ENCODE measurements around the gene SPRY1.

Gene SPRY1

DNA sequence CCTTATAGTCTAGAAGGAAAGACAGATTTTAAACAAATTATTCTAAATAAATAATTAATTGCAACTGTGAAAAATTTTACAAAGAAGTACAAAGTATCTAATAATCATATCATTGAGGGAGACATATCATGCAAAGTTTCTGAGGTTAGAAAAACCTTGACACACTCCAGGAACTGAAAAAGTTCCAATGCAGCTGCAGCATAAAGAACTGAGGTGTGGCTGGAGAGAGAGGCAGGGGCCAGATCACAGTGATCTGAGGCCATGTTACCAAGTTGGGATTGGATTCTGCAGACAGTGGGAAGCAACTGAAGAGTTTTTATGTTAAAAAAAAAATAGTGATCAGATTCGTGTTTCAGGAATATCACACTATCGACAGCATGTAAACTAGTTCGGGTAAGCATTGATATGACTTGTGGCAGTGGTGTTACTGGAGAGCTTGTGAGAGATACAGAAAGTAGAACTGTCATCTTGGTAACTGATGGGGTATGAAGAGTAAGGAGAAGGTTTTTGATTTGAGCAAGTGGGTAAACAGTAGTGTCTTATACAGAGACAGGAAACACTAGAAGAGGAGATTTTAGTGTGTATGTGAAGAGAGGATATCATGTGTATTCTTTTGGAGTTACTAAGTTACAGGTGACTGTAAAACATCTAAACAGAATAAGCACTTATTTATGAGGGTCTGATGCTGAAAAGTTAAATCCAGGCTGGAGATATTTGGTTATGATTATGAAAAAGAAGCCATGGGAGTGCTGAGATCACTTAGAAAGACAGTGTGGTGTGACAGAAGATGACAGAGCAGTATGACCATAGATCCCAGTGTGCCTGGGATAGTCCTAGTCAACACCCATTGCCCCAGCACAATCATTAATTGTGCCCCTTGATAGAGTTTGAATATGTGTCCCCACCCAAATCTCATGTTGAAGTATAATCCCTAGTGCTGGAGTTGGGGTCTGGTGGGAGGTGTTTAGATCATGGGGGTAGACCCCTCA lies 15.6 kb upstream of the SPRY1 start:
- DNase-seq = no peak

DNA sequence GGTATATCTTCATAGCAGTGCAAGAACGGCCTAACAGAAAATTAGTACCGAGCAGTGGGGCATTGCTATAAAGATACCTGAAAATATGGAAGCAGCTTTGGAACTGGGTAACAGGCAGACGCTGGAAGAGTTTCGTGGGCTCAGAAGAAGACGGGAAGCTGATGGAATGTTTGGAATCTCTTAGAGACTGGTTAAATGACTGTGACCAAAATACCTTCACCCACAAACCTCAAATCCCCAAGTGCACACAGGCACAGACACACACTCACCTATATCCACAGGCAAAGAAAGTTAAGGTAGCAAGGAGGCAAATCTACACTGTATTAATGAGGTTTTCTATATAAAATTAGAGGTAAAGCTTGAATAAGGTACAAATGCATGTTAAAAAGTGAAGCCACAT lies 14.6 kb upstream of the SPRY1 start:
- no peak for DNase-seq

DNA sequence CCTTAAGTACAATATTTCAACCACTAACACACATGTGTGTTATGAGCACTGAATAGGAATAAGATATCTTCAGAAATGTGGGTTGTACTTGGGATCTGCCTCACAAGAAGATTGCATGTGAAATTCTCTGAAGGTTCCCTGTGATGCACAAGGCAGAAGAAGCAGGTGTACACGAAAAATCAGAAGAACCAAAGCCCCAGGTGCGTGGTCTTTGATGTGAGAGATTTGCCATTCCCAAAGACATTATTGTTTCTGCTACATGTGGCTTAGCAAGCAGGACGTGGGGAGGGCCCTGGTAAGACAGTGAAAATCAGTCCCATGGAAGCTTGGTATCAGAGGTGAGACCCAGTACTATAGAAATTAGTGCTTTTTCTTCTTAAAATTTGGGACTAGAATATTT lies 13.0 kb upstream of the SPRY1 start:
- DNase-seq = no peak

DNA sequence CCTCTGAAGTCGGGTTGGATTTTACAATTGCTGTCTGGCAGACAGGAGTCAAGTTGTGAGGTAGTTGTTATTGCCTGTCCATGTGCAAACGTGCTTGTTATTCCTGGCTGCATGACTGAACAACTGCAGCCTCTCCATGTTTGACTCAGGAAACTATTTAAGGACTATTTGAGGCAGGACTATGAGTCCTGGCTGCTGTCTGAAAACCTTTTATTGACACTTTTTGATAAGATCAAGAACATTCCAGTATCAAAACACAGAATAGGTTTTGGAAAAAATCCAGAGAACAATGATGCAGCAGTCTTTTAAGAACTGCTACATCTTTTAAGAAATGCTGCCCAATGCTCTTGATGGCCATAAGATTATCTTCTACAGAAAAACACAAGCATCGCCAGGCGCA lies 10.0 kb upstream of the SPRY1 start:
- no peak for DNase-seq

DNA sequence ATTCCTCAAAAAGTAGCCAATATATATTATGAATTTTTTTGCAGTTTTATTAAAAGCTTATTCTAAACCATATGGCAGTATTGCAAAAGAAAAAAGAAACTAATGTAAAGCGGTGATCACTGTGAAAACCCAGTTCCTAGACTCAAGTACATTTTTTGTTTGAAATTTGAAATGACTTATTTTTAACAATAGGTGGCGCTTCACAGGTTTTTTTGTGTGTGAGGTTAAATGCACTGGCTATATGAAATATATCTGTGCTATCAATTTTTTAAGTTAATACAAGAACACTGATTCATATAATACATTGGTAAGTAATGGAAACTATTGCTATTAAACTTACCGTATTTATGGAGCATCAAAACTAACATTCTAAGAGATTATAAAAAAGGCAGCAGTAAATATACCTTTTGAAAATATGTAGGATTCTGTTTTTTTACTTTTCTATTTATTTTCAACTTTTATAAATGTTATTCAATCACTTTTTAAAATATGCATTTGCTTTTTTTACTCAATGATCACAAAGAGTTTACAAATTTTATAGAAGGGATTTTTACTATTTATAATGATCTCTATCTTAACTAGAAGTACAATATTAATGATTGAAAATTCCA lies 5.6 kb upstream of the SPRY1 start:
- no peak for DNase-seq

DNA sequence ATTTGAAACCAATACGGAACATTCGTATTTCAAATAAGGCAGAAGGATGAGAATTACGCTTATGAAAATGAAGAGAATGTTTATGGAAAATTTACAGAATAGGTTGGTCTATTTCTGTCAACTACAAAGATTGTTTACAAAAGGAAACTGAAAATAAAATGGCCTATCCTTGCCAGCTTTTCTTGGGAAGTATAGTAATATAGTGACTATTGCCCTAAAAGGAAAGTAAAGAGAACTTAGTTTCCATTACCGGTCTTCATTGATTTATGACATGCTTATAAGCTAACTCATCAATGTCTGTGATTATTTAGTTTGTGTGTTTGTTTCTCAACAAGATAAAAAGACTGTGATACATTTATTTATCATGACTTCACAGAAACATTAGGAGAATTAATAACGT lies 2.9 kb upstream of the SPRY1 start:
- no peak for DNase-seq

DNA sequence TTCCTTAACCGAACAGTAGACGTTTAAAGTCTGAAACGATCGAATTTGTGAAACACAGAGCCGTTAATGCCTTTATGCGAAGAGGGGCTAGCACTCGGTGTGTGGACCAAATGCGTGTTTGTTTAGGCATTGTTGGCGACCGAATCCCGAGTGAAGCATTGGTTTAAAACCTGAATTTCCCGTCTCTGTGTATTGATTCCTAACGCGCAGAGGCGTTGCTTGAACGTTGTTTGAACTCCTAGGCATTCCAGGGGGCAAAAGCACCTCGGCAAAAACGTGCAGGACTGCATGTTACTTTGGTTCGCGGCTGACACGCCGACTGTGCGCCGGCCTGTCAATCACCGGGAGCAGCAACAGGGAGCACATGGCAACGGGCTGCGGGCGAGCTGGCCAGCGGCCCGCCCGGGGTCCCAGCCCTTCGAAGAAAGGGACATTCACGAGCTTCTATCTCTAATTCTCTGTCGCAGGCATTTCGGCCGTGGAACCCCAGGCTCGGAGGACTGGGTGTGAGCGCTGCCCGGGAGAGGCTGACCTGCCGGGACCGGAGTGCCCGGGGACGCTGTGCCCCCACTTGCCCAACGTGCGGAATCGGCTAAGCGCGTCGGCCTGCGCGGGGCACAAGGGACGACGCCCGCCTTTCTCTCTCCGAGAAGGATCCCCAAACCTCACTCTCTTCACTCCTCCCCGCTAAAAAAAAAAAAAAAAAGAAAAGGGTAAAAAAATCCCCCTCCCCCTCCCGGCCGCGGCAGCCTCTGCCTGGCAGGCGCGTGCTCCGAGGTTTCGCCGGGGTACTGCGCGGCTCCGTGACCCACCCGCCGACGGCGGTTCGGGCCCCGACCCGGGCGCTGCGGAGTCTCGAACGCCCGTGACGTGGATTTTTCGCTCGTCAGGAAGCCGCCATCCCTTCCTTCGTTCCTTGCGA lies 810 bp downstream of the SPRY1 start:
- DNase-seq = peak; percentile 36

DNA sequence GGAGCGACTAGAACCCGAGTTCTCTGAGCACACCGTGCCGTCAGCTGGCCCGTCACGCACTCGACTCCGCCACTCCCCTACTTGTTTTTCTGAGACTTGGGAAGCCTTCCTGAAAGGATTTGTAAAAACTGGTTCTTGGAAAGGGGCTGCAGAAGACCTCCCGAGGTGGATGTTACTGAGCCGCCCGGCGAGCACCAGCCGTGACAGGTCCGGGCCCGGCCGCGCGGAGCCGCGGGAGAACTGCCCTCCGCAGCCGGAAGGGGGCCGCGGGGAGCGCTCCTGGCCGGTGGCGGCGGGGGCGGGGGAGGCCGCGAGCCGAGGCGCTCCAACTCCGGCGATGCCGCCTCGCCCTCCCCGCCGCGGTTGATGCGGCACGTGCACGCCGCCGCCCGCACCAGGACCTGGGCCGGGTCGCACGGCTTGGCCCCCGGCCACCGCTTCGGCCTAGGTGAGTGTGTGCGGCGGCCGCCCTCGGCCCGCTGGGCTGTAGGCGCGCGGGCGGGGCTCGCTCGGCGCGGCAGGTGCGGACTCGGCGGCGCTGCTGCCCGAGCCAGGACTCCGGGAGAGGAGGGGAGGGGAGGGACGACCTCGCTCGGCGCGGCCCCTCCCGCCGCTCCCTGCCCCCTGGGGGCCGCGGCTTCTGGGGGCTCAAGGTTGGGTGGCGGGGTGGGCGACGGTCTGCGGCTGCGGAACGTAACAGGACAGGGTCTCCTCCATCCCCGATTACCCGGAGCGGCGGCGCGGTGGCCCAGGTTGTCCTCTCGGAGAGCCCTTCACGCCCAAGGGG lies 1.7 kb downstream of the SPRY1 start:
- DNase-seq = peak; percentile 23

DNA sequence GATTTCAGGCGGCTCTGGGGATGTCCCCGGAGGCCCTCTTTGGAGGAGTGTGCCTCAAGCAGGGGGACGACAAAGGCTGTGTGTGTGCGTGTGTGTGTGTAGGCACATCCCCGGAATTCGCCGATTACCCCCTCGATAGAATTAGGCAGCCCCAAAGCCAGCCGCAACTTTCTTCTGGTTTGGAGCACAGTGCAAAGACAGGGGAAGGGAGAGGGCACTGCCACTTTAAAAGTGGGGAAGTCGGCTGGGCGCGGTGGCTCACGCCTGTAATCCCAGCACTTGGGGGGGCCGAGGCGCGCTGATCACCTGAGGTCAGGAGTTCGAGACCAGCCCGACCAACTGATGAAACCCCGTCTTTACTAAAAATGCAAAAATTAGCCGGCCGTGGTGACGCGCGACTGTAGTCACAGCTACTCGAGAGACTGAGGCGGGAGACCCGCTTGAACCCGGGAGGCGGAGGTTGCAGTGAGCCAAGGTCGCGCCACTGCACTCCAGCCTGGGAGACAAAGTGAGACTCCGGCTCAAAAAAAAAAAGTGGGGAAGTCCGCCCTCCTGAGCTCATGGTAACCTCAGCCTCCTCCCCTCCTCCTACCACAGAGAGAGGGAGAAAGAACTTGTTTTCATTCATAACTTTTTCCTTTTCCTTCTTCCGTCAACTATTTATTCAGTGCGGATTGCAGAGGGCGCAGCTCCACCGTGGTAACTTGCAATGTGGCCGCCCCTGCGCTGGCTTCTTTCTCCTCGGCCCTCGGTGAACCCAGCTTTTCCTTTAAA lies 2.4 kb downstream of the SPRY1 start:
- DNase-seq = no peak

DNA sequence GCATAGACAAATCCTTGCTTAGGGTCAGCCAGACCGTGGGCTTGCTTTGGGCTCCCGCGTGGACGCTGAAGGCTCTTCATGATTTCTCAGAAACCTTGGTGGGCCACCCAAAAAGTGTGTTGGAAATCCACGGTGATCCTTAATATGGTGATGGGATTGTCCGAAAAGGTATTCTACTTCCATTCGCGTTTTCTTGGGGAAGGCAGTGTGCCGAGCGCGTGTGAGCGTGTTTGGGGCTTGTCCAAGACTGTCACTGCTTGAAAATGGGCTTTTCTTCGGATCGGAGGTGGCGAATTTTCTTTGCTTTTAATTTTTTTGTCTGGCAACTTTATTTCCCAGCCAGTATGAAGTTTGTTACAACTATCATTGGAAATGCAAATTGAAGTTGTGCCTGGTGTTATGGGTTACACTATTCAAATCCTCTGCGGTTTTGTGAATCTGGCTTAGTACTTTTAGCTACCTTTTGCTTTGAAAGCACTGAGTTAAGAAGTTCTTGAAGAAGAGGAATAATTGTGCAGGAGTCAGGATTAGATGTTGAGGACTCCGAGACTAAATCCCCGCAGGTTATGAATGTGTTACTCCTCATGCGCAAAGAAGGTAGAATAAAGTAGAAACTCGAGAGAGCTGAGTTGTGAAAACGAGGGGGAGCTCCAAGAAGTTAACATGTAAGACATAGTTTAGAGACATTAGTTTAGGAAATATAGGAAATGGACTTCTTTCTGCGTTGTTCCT lies 3.2 kb downstream of the SPRY1 start:
- no peak for DNase-seq

DNA sequence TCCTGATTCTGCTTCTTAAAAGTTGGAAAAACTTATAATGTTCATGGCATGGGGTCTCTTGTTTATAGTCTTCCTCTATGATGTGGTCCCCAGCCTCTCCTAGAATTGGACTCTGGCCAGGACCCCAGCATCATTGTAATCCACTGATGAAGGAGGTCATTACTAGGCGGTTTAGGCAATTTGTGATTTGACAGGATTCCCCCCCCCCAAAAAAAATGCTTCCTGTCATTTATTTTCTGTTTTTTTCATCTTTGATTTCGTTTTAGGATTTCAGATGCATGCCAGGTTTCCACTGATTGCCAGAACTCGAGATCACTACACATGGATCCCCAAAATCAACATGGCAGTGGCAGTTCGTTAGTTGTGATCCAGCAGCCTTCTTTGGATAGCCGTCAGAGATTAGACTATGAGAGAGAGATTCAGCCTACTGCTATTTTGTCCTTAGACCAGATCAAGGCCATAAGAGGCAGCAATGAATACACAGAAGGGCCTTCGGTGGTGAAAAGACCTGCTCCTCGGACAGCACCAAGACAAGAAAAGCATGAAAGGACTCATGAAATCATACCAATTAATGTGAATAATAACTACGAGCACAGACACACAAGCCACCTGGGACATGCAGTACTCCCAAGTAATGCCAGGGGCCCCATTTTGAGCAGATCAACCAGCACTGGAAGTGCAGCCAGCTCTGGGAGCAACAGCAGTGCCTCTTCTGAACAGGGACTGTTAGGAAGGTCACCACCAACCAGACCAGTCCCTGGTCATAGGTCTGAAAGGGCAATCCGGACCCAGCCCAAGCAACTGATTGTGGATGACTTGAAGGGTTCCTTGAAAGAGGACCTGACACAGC lies 4.9 kb downstream of the SPRY1 start:
- no peak for DNase-seq

DNA sequence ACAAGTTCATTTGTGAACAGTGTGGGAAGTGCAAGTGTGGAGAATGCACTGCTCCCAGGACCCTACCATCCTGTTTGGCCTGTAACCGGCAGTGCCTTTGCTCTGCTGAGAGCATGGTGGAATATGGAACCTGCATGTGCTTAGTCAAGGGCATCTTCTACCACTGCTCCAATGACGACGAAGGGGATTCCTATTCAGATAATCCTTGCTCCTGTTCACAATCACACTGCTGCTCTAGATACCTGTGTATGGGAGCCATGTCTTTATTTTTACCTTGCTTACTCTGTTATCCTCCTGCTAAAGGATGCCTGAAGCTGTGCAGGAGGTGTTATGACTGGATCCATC lies 5.5 kb downstream of the SPRY1 start:
- DNase-seq = no peak

DNA sequence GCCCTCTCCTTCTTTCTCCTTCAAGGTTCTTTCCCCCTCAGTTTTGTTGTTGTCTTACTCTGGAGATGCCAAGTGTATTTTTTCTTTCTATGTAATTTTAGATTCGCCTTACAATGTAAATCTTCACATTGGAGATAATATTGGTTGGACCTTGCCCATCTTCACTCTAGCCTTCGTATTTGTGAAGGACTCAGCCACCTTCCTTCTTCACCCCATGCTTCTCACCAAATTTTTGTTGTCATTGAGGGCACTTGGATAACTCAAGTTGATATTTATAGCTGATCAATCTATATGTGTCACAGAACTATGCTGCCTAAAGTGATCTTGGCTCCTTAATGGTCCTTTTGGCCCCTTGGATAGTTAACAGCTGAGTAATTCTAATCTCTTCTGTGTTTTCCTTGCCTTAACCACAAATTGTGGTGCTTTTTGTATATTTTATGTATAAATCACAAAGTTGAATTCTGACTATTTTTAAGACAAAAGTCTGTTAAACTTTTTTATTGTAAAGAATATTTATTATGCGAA lies 6.5 kb downstream of the SPRY1 start:
- no peak for DNase-seq

DNA sequence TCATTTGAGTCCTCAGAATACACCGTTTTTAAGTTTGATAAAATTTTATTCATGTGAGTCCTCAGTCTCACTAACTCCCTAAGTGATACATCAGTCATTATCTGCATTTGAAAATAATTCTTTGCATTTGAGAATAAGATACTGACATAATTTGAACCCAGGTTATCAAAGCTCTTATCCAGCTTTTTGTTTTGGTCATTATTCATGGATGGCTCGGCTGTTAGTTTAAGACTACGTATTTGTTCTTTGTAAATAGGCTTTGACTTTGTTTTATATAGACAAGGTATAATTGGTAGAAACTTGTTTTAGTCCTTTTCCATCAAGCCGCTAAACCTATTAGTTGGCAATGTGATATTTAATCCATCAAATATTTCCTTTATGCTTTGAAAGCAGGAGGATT lies 7.9 kb downstream of the SPRY1 start:
- DNase-seq = no peak

DNA sequence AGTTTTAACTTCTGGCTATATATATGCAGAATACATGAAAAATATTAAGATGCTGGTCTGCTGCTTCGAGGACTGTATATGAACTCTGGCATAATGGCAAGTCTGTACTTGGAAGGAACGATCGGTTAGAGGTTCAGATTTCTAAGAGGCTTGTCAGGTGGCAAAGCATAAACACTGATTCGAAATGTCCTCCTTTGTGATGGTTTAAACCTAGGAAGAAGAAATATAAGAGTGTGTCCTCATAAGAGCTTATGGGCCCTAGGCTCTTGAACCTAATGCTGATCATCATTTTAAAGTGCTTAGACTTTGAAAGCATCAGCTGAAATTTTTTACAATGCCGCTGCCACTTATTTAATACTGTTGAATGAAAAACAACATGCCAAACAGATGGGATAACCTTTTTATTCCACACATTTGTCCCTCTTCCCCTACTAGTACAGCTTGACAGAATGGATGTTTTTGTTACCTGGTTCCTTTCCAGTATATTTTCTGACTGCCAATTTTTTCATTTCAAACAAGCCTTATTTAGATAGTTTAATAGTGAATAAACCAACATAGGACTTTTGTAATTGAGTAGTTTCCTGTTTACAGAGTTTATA lies 8.8 kb downstream of the SPRY1 start:
- DNase-seq = no peak

DNA sequence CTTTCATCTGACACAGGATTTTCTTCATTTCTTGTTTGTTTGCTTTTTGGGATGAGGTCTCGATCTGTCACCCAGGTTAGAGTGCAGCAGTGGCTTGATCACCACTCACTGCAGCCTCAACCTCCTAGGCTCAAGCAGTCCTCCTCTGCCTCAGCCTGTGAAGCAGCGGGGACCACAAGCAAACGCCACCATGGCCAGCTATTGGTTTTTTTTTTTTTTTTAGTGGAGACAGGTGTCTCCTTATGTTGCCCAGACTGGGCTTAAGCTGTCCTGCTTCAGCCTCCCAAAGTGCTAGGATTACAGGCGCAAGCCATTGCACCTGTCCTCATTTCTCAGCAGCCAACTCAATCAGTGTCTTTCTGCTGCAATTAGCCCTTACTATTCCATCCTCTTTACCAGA lies 10.3 kb downstream of the SPRY1 start:
- no peak for DNase-seq

DNA sequence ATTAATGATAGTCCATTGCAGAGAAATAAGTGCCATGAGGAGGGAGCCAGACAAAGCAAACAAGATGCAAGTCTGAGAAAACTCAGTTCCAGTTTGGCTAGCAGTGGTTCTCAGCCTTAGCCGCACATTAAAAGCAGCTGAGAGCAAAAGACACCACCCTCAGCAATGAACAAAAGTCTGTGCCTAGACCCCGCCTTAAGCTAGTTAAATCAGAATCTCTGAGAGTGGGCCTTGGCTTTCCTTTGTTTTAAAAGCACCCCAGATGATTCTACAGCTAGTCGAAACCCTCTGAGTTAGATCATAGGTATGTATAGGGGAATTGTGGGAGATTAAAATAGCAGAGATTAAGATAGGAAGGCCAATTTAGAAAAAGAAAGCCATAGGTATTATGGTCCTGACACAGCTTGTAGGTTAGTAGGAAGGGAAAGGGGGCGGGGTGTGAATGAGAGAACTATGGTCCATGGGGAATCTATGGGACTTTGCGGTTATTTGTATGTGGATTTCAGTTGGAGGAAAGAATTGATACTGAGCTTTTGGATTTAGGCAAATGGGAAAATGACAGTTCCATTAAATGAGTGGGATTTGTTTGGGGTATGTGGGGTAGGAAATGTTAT lies 12.0 kb downstream of the SPRY1 start:
- no peak for DNase-seq

DNA sequence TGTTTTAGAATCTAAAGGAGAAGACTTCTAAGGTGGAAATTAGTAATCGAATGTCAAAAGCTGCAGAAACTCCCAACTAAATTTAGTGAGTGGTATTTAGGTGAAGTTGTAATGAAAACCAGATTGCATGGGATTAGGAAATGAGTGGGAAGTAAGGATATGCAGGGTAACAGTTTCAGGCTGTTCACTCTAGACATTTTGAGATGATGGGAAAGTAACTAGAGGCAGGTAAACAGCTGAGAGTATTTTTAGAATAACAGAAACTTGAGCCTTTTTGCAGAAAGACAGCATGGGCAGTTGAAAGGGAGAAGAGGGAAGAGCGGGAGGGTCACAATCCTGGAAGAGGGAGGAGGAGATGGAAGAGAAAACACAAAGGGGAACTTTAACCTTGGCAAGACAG lies 12.7 kb downstream of the SPRY1 start:
- DNase-seq = no peak

DNA sequence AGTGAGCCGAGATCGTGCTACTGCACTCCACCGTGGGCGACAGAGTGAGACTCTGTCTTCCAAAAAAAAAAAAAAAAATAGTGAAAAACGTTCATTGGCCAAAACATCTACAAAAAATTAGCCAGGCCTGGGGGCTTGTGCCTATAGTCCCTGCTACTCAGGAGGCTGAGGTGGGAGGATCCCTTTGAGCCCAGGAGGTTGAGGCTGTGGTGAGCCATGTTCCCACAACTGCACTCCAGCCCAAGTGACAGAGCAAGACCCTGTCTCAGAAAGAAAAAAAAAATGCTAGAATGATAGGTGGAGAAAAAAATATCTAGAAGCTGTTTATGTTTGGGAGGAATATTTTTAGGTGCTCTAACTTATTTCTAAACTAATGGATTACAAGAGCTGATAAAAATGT lies 14.9 kb downstream of the SPRY1 start:
- no peak for DNase-seq
